LNCAP (cell line): ENCODE results near the gene RBL2.

Experiments
- CTCF ChIP-seq: fragments of 450-650 bp; IDR thresholded peaks from 2 replicates; pipeline ENCODE4 v1.5.1; 2017; ENCODE audit warnings: mild to moderate bottlenecking

The RBL2 gene

GRCh38 chr16:53417976-53418375, 16.3 kb upstream of the RBL2 start:
- no peak for TF ChIP-seq CTCF

GRCh38 chr16:53421248-53421647, 13.0 kb upstream of the RBL2 start:
- no peak for TF ChIP-seq CTCF

GRCh38 chr16:53428681-53429080, 5.6 kb upstream of the RBL2 start:
- TF ChIP-seq CTCF, result no peak

- no peak for TF ChIP-seq CTCF
Observed at GRCh38 chr16:53429221-53429943, 4.9 kb upstream of the RBL2 start.

GRCh38 chr16:53430363-53430762, 3.9 kb upstream of the RBL2 start:
- TF ChIP-seq CTCF, result no peak

GRCh38 chr16:53433509-53433908, 762 bp upstream of the RBL2 start:
- TF ChIP-seq CTCF, result no peak

GRCh38 chr16:53433930-53434376, 318 bp upstream of the RBL2 start:
- TF ChIP-seq CTCF, result no peak
